ENCODE measurements around the gene TGOLN2. TPM values are rescaled to one million over a fixed set of nuclear protein-coding genes. Genes with fewer than 3 reads are reported as not detected.
"Not testable (repeated sequence)": the region's sequence is repeated elsewhere in the genome, so short reads cannot be mapped to it uniquely, and the experiment has no call there.

Gene TGOLN2
- total RNA-seq, 6 experiments from 2014 or later, result 143 to 161 (median 150) TPM

DNA sequence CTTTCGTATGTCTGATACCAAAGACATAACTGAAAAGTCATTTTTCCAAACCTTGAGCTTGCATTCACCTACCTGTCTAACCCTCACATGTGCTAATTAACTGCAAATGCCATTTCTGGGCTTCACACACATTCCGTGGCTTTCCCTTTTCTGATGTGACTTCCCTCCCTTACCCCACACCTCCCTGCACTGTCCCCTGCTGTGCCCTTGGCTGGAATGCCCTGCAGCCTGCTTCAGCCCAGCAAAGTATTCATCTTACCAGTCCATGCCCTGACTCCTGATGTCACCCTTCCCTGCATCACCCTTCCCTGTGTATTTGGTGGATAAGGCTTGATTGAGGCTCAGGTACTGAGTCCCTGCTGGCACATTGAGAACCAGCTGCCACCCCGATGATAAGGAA lies 14.4 kb upstream of the TGOLN2 start:
- H3K27me3 Mint-ChIP-seq (ENCODE audit: insufficient read depth), result no peaks in the 10 kb centered on the region; the same call in 1 of the 2 replicates
- no peak for DNase-seq
- H3K4me3 Mint-ChIP-seq, result no peak overlapping the region
- 0 out of 2 replicates have a peak overlapping the region, but pooled peaks have one; percentile 12 for H3K27ac Mint-ChIP-seq
- peaks cover 6% of the 10 kb centered on the region; the same call in 1 of the 2 replicates for H3K4me1 Mint-ChIP-seq (ENCODE audit: low read depth)
- TF ChIP-seq CTCF (IDR thresholded peaks at IDR 0.05), result no peak
- H3K36me3 Mint-ChIP-seq (ENCODE audit: low read depth), result peaks cover 11% of the 10 kb centered on the region
- no peaks in the 10 kb centered on the region for H3K9me3 Mint-ChIP-seq

GRCh38 chr2:85341269-85342029 lies 13.7 kb upstream of the TGOLN2 start:
- Mint-ChIP-seq H3K9me3 (no peaks in the 10 kb centered on the region), H3K27ac (no peak overlapping the region), H3K36me3 (ENCODE audit: low read depth) (peaks cover 11% of the 10 kb centered on the region), H3K27me3 (ENCODE audit: insufficient read depth) (no peaks in the 10 kb centered on the region; the same call in 1 of the 2 replicates), H3K4me3 (no peak overlapping the region), H3K4me1 (ENCODE audit: low read depth) (peaks cover 6% of the 10 kb centered on the region; the same call in 1 of the 2 replicates)
- DNase-seq, result no peak
- TF ChIP-seq CTCF (IDR thresholded peaks at IDR 0.05), result no peak

DNA sequence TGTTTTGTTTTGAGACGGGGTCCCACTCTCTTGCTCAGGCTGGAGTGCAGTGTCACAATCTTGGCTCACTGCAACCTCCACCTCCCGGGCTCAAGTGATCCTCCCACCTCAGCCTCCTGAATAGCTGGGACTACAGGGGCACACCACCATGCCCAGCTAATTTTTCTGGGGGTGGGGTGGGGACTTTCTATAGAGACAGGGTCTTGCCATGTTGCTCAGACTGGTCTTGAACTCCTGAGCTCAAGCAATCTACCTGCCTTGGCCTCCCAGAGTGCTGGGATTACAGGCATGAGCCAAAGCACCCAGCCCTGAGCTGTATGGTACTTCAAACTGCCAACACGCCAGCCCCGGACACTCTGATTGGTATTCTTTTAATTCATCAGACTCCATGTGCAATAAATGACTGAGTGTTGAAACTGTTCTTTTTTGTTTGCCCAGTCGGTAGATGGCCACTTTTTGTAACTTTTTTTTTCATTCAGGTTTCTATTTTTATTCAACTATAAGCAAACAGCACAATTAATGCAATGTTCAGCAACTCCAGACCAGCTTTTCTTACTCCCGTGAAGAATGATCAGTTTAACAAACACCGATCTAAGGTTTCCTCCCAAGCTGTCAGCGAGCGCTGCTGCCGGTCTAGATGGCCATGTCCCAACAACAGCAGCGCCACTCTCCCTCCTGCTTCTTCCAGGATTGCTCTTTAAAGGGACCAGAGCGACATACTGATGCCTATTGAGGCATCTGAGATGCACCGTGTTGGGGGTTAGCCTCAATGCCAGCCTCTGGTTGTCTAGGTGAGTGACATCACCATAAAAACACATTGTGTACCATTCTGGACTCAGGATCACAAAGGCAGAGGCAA lies 12.5 kb upstream of the TGOLN2 start:
- Mint-ChIP-seq H3K27ac (no peak overlapping the region), H3K4me3 (peak overlapping the region; percentile 50; the same call in 1 of the 2 replicates), H3K36me3 (ENCODE audit: low read depth) (peaks cover 11% of the 10 kb centered on the region), H3K4me1 (ENCODE audit: low read depth) (peaks cover 6% of the 10 kb centered on the region; the same call in 1 of the 2 replicates), H3K9me3 (no peaks in the 10 kb centered on the region), H3K27me3 (ENCODE audit: insufficient read depth) (no peaks in the 10 kb centered on the region; the same call in 1 of the 2 replicates)
- no peak for TF ChIP-seq CTCF (IDR thresholded peaks at IDR 0.05)
- DNase-seq, result no peak

DNA sequence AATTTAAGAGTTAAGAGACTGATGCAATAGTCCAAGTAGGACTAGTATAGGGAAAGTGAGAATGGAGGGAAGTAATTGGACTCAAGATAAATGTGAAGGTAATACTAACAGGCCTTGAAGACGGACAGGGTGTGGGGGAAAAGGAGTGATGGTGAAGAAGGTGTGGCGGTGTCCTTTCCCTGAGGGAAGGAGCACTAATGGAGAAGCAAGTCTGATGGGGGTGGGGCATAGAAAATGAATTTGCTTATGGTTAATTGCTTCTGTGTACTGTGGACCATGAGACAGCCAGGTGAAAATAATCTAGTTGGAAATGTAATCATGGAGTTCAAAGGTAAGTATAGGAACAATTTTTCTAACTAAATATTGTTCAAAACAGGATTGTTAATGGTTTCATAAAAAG lies 7.1 kb upstream of the TGOLN2 start:
- Mint-ChIP-seq H3K27me3 (ENCODE audit: insufficient read depth) (no peaks in the 10 kb centered on the region), H3K36me3 (ENCODE audit: low read depth) (no peaks in the 10 kb centered on the region), H3K9me3 (no peaks in the 10 kb centered on the region), H3K4me1 (ENCODE audit: low read depth) (no peaks in the 10 kb centered on the region), H3K4me3 (no peak overlapping the region), H3K27ac (no peak overlapping the region)
- DNase-seq, result no peak
- no peak for TF ChIP-seq CTCF (IDR thresholded peaks at IDR 0.05)

- H3K36me3 Mint-ChIP-seq (ENCODE audit: low read depth); H3K4me1 Mint-ChIP-seq (ENCODE audit: low read depth); H3K4me3 Mint-ChIP-seq; DNase-seq; H3K27ac Mint-ChIP-seq; H3K9me3 Mint-ChIP-seq; H3K27me3 Mint-ChIP-seq (ENCODE audit: insufficient read depth): not testable (repeated sequence)
Measured at GRCh38 chr2:85333877-85334276, 6.1 kb upstream of the TGOLN2 start.
